Hepatocyte (in vitro differentiated cells): ENCODE data around the gene AMER2. TPM values are rescaled to one million over a fixed set of nuclear protein-coding genes. Genes with fewer than 3 reads are reported as not detected.

ENCODE experiments used
- DNase-seq: peaks from one replicate; pipeline ENCODE4 v3.0.0-alpha.2; 2016; ENCODE audit warnings: low spot score
- H2AFZ ChIP-seq: fragments of 200-600 bp; sonication (generic); 2 replicates; pipeline ENCODE4 v1.6.0; 2016; ENCODE audit warnings: antibody characterized with exemption, mild to moderate bottlenecking
- H3K27ac ChIP-seq: fragments of 200-600 bp; sonication (generic); 2 replicates; pipeline ENCODE4 v1.5.1; 2016; ENCODE audit warnings: mild to moderate bottlenecking
- H3K27me3 ChIP-seq: fragments of 200-600 bp; sonication (generic); 2 replicates; pipeline ENCODE4 v1.6.1; 2016
- H3K36me3 ChIP-seq: fragments of 200-600 bp; sonication (generic); replicated peaks from 2 replicates; pipeline ENCODE4 v1.5.1; 2016; ENCODE audit warnings: low read depth; ENCODE audit not compliant: insufficient read depth
- H3K4me1 ChIP-seq: fragments of 200-600 bp; sonication (generic); 2 replicates; pipeline ENCODE4 v1.5.1; 2016; ENCODE audit warnings: mild to moderate bottlenecking, moderate library complexity; ENCODE audit not compliant: insufficient read depth
- H3K4me2 ChIP-seq: fragments of 200-600 bp; sonication (generic); 2 replicates; pipeline ENCODE4 v1.6.0; 2016
- H3K4me3 ChIP-seq: fragments of 200-600 bp; sonication (generic); 2 replicates; pipeline ENCODE4 v1.5.1; 2016; ENCODE audit warnings: mild to moderate bottlenecking
- H3K79me2 ChIP-seq: fragments of 200-600 bp; sonication (generic); 2 replicates; pipeline ENCODE4 v1.6.0; 2017; ENCODE audit warnings: mild to moderate bottlenecking
- H3K9me2 ChIP-seq: fragments of 200-600 bp; sonication (generic); replicated peaks from 2 replicates; pipeline ENCODE4 v1.6.0; 2017; ENCODE audit warnings: mild to moderate bottlenecking; ENCODE audit not compliant: insufficient read depth
- H3K9me3 ChIP-seq: fragments of 200-600 bp; sonication (generic); 2 replicates; pipeline ENCODE4 v1.5.1; 2016; ENCODE audit warnings: low read depth, mild to moderate bottlenecking
- H4K20me1 ChIP-seq: fragments of 200-600 bp; sonication (generic); 2 replicates; pipeline ENCODE4 v1.6.0; 2016; ENCODE audit warnings: mild to moderate bottlenecking; ENCODE audit not compliant: insufficient read depth, poor library complexity, severe bottlenecking
- EZH2 ChIP-seq: fragments of 200-600 bp; sonication (generic); IDR thresholded peaks from 2 replicates; pipeline ENCODE4 v1.6.1; 2016; ENCODE audit warnings: antibody characterized with exemption, mild to moderate bottlenecking, borderline replicate concordance
- EZH2phosphoT487 ChIP-seq: fragments of 200-600 bp; sonication (generic); IDR thresholded peaks from one replicate; pipeline ENCODE4 v1.6.1; 2018; ENCODE audit warnings: antibody characterized with exemption, mild to moderate bottlenecking, low read depth, moderate library complexity; ENCODE audit not compliant: unreplicated experiment, severe bottlenecking
- WGBS: methylation state at CpG from one replicate; pipeline ENCODE4 v1.1.6; 2016; ENCODE audit warnings: low lambda C conversion rate; ENCODE audit errors: missing lambda C conversion rate; 5-methylcytosine and 5-hydroxymethylcytosine counted together
- polyA plus RNA-seq: library from polyadenylated mRNA; unstranded; fragments of >200 nt; fragmentation: Nextera tagmentation; extraction: Ambion mirVana; gene quantifications from 2 replicates; pipeline ENCODE4 v1.2.1, GENCODE V29; 2016
- total RNA-seq: library from RNA; depleted of rRNA; stranded (reverse); fragments of >200 nt; gene quantifications from 2 replicates; pipeline ENCODE4 v1.2.3, GENCODE V29; 2014
- TF ChIP-seq, protein P1 (sequence below): fragments of 200-600 bp; sonication (generic); IDR thresholded peaks from 2 replicates; pipeline ENCODE4 v1.5.1; 2016; ENCODE audit warnings: antibody characterized with exemption, mild to moderate bottlenecking; ENCODE audit not compliant: poor library complexity

The AMER2 gene
- total and polyA plus RNA-seq, 2 experiments from 2014 or later, result 0.02 to 0.23 TPM

DNA sequence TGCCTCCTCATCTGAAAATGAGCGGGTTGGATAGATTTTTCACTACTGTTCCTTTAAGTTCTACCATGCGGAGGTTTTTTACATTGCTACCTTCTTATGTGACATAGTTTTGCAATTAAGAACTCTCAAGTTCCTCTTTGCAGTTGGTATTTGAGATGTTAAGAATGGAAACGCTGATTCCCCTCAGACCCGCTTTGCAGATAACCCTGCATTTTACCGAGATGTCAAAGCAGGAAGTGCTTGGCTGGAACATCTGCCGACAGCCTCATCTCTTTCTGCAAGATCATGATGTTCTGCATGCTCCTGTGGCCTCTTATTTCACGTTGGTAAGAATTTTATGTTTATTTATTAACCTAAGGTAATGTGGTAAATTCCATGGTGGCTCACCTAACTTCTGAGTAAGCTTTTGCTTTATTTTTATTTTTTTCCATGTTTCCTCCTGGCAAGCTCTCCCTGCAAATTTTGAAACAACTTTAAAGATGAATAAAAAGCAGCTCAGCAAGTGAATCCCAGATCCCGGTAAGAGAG lies 53.6 kb downstream of the AMER2 start:
- Histone ChIP-seq H3K27me3 (no peaks in the 10 kb centered on the region), H3K4me1 (peaks cover 5% of the 10 kb centered on the region), H3K27ac (no peak overlapping the region), H3K4me3 (no peak overlapping the region), H4K20me1 (no peaks in the 10 kb centered on the region), H3K36me3 (no peaks in the 10 kb centered on the region), H3K9me3 (no peaks in the 10 kb centered on the region), H2AFZ (no peak overlapping the region), H3K9me2 (no peaks in the 10 kb centered on the region), H3K4me2 (no peak overlapping the region), H3K79me2 (no peaks in the 10 kb centered on the region)
- DNase-seq, result no peak
- WGBS, result 60% methylated on average over 8 of the region's 8 CpGs
- no peak for TF ChIP-seq EZH2phosphoT487
- no peak for TF ChIP-seq EZH2
- TF ChIP-seq, protein P1, sequence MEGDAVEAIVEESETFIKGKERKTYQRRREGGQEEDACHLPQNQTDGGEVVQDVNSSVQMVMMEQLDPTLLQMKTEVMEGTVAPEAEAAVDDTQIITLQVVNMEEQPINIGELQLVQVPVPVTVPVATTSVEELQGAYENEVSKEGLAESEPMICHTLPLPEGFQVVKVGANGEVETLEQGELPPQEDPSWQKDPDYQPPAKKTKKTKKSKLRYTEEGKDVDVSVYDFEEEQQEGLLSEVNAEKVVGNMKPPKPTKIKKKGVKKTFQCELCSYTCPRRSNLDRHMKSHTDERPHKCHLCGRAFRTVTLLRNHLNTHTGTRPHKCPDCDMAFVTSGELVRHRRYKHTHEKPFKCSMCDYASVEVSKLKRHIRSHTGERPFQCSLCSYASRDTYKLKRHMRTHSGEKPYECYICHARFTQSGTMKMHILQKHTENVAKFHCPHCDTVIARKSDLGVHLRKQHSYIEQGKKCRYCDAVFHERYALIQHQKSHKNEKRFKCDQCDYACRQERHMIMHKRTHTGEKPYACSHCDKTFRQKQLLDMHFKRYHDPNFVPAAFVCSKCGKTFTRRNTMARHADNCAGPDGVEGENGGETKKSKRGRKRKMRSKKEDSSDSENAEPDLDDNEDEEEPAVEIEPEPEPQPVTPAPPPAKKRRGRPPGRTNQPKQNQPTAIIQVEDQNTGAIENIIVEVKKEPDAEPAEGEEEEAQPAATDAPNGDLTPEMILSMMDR, result no peak

DNA sequence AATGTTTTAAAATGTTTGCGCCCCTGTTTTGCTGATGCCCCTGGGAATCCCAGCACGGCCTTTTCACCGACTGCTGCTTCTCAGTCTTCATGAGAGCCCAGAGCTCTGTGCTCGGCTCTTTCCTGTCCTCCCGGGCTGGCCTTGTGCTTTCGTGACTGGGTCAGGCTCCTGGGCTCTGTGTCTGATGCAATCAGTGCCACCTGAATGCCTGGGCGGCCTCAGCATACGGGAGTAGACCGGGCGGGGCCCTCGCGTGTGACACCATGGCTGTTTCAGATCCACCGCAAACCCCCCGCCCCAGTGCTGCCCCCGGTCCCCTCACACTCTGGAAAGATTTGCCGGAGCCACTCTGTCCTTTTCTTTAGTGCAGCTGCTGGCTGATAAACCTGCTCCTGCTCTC lies 54.8 kb downstream of the AMER2 start:
- H3K9me3 ChIP-seq, result no peaks in the 10 kb centered on the region
- H3K27ac ChIP-seq, result no peak overlapping the region
- H3K4me3 ChIP-seq, result no peak overlapping the region
- no peaks in the 10 kb centered on the region for H3K9me2 ChIP-seq
- no peak for DNase-seq
- no peak overlapping the region for H2AFZ ChIP-seq
- no peaks in the 10 kb centered on the region for H3K27me3 ChIP-seq
- H4K20me1 ChIP-seq, result no peaks in the 10 kb centered on the region
- H3K4me1 ChIP-seq, result peaks cover 5% of the 10 kb centered on the region
- 83% methylated on average over 15 of the region's 16 CpGs for WGBS
- no peaks in the 10 kb centered on the region for H3K36me3 ChIP-seq
- no peaks in the 10 kb centered on the region for H3K79me2 ChIP-seq
- no peak overlapping the region for H3K4me2 ChIP-seq
- TF ChIP-seq, protein P1, result no peak
- TF ChIP-seq EZH2, result no peak
- TF ChIP-seq EZH2phosphoT487, result no peak

DNA sequence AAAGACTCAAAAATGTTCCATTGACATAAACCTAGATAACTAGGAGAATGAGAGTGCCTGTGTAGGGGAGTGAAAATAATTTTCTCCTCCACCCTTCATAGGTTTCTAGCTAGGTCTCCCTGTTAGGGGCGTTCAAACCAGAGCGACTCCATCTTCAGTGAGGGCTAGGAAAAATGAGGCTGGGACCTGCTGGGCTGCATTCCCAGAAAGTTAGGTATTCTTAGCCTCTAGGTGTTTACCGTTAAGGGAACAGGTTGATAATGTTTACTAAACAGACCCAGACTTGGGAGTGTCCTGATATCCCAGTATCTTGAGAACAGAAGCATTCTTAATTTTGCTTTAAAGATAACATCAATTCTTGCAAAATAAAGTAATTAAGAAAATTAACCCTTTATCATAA lies 56.0 kb downstream of the AMER2 start:
- TF ChIP-seq, protein P1, result no peak
- Histone ChIP-seq H3K9me3 (no peaks in the 10 kb centered on the region), H2AFZ (no peak overlapping the region), H3K4me1 (peaks cover 5% of the 10 kb centered on the region), H3K27ac (no peak overlapping the region), H3K27me3 (no peaks in the 10 kb centered on the region), H4K20me1 (no peaks in the 10 kb centered on the region), H3K4me3 (no peak overlapping the region), H3K79me2 (no peaks in the 10 kb centered on the region), H3K4me2 (no peak overlapping the region), H3K36me3 (no peaks in the 10 kb centered on the region), H3K9me2 (no peaks in the 10 kb centered on the region)
- DNase-seq, result no peak
- 44% methylated on average over 3 of the region's 3 CpGs for WGBS

DNA sequence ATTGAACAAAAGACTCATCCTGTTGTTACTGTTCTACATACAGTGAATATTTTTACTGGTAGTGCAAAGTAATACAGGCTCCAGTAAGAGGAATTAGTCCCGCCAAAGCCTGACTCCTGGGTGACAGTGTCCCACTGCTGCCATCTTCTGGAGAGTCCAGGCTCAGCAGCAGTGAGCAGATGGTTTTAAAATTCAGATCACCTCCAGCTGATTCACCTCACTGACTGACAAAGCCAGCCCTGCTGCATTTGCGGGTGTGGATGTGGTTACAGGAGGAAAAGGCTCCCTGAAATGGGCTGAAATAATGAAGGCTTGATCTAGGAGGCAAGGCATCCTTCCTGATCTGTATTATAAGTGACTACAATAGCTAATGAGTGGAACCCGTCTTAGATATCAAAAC lies 57.9 kb downstream of the AMER2 start:
- H3K4me2 ChIP-seq, result no peak overlapping the region
- WGBS, result 26% methylated on average over 3 of the region's 3 CpGs
- no peaks in the 10 kb centered on the region for H3K36me3 ChIP-seq
- no peaks in the 10 kb centered on the region for H3K27me3 ChIP-seq
- TF ChIP-seq, protein P1, result peak; percentile 93
- no peak for TF ChIP-seq EZH2
- TF ChIP-seq EZH2phosphoT487, result no peak
- no peak overlapping the region for H3K27ac ChIP-seq
- no peaks in the 10 kb centered on the region for H4K20me1 ChIP-seq
- peaks cover 5% of the 10 kb centered on the region for H3K4me1 ChIP-seq
- peak; percentile 86 for DNase-seq
- no peaks in the 10 kb centered on the region for H3K79me2 ChIP-seq
- no peak overlapping the region for H2AFZ ChIP-seq
- H3K9me2 ChIP-seq, result no peaks in the 10 kb centered on the region
- no peak overlapping the region for H3K4me3 ChIP-seq
- H3K9me3 ChIP-seq, result no peaks in the 10 kb centered on the region
